GM12892 (cell line): ENCODE results near the gene CR2.

ENCODE experiments used
- POLR2A ChIP-seq: IDR thresholded peaks from 2 replicates; pipeline ENCODE4 v1.6.1; 2011; ENCODE audit warnings: low read depth, low read length, control low read depth
- POLR2AphosphoS5 ChIP-seq: IDR thresholded peaks from 2 replicates; pipeline ENCODE4 v1.6.1; 2011; ENCODE audit warnings: low read depth, low read length, control low read depth
- TAF1 ChIP-seq: IDR thresholded peaks from 2 replicates; pipeline ENCODE4 v1.6.1; 2011; ENCODE audit warnings: low read depth, mild to moderate bottlenecking, control low read depth, low read length, borderline replicate concordance

GRCh38 chr1:207440626-207441025 is 13.5 kb upstream of the CR2 start:
- no peak for TF ChIP-seq TAF1
- TF ChIP-seq POLR2A: no peak
- TF ChIP-seq POLR2AphosphoS5: no peak
